NCI-H2227 treated with DMSO at 0.1 percent for 48 hours (cell line): ENCODE measurements around the gene ETS1.

Experiments used
- DNase-seq: peaks from one replicate; lab custom pipeline; 2025; lab: John Stamatoyannopoulos, UW

The ETS1 gene

DNA sequence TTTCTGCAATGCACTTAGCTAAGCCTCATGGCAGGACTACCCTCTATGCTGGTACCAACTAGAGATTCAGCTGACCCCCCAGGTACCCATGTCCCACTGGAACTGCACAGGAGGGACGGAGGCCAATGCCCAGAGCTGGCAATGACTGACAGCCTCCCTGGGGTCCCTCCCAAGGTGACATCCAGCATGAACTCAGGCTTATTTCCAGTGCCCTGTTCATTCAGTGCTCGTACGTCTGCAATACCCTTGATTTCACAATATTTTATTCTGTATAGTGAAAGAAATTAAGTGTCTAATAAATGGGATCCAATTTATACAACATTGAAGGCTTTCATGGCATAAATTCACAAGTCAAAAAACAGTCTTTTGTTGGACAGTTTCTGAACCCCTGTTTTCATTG is 20.2 kb downstream of the ETS1 start:
- no peak for DNase-seq

DNA sequence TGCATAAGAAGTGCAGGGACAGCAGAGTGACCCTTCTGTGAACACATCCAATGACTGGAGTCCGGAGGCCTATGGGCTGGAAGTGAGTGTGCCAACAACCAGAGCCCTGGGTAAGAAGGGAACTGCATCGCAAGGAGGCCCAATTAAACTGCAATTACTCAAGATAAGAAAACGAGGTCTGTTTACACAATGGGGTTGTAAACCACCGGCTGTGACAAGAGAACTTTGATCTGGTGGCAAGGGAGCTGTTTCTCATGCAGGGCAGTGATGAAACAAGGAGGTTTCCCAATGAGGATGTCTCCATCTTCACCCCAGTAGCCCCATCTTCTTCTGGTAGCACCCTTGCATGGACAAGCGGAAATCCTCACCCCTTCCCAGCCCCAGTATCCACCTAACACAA is 21.5 kb downstream of the ETS1 start:
- no peak for DNase-seq

DNA sequence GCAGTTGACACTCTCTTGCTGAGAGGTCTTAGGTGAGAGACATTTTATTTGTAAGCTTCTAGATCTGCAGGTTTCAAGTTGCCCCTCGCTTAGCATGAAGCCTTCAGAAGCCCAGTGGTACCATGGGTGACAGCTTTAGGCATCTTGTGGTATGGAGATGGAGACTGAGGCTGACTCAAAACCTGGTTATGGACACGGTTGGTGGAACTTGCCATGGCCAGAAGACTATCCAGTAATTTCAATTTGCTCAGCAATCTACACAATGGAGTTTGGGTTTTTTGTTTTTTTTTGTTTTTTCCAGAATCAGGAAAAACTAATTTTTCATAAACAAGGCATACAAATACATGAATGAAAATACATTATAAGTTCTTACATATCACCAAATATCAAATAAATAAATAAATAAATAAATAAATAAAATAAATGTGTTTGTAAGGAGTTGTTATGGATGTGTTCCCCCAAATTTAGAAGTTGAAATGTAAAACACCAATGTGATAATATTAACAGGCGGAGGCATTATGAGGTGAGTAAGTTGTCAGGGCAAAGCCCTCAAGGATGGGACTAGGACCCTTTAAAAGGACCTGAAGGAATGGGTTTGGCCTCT is 22.6 kb downstream of the ETS1 start:
- no peak for DNase-seq

DNA sequence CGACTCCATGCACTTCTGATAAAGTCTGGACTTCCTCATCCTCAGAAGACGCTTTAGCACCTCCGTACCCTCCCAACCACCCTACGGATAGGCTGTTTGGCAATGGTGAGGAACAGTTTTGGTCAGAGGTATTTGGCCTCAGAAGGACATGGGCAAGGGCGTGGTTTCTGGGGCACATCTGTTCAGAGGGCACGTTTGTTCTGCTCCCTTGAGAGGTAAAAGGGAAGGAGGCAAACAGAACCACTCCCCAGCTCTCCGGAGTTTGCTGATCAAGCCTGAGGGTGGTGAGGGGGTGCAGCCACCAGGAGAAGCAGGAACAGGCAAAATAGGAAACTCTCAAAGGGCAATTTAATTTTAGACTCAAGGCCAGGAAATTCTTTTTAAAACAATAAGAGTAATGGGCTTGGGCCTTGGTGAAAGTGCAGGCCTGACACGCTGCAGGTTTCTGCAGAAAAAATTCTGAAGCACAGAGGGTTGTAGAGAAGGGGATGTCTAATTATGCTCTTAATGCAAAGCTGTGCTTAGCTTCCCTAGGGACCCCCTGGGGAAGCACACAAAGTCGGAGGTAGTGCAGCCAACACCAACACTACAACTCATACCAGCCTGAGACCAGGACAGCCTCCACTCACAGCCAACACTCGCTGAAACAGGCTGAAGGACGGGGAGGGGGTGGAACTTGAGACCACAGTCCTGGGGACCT is 23.3 kb downstream of the ETS1 start:
- DNase-seq = no peak

DNA sequence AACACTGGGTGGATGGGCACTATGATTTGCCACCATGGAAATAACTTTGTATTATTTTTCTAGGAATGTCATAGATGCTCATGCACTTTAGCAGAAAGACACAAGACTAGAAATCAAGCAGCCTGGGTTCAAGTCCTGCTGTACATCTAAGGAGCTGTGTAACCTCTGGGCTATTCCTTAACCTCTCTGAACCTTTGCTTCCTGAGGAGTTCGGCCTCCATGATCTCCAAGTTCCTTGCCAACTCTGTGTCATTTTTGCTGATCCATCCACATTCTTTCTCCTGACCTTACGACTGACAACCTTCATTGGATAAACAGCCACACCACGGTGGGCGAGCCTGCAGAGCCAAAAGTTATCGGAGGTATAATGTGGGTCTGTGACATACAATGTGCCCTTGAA is 24.1 kb downstream of the ETS1 start:
- DNase-seq = no peak

DNA sequence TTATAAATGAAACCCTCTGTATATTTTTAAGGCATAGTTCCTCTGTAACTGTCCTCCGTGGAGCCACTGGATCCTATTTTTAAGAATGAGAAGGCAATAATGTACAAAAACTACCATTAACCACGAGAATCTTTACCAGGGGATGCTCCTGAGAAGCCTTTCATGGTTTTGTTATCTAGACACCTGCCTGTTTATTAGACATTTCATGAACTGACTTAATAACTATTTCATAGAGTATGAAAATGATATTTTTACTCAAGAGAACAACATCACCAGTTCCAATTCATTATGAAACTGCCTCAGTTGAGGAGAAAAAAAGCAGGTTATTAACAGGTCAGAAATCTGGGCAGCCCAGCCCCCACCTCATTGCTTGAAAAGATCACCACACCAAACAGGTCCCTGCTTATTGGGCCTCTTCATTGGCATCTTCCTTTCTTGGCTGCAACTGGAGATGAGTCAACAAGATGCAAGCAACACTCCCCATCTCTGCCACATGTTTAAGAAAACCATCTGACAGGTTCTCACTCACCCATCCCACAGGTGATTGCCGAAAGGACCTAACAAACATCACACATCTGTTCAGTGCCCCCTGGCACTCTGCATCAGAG is 27.8 kb downstream of the ETS1 start:
- DNase-seq = no peak

DNA sequence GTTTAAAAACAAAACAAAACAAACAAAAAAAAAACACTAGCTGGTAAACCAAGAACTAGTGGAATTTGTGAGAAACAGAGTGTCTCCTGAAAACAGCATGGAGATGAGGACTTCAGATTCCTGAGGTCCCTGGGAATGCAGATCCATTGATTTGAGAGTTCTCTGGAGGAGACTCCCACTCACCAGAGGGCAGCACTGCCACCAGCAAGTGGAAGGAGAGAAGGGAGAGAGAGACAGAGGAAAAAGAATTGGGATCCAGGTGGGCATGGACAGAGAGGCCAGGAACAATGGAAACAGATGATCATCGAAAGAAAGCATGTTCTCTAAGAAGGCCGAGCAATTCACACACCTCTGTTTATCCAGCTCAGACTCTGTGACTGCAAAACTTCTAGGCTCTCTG is 31.8 kb downstream of the ETS1 start:
- no peak for DNase-seq

DNA sequence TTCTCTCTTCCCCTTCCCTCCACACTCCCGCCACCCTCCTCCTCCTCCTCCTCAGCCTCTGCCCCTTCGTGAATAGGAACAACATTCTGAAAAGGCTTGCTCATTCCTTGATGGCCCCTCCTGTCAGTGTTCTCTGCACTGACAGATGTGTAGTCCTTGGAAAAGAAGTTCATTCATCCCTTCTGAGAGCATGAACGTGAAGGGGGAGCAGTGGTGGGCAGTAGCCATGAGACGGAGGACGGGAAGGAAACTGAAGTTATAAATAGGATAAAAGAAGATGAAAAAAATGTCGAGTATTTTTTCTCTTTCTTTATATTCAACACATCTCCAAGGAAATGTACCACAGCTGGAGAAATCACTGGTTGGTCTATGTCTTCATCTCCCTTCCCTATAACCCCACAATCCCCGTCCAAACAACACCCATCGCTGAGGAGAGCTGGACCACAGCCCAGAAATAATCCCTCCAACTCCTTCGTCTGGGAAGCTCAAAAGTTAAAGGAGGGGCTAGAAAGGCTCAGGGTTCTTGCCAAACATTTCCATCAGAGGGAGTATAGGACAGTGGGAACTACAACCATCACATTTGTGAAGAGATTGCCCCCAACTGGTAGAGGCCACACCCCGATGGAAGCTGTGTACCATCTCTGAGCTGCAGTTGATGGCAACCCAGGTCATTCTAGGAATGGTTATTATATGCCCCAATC is 33.5 kb downstream of the ETS1 start:
- no peak for DNase-seq

DNA sequence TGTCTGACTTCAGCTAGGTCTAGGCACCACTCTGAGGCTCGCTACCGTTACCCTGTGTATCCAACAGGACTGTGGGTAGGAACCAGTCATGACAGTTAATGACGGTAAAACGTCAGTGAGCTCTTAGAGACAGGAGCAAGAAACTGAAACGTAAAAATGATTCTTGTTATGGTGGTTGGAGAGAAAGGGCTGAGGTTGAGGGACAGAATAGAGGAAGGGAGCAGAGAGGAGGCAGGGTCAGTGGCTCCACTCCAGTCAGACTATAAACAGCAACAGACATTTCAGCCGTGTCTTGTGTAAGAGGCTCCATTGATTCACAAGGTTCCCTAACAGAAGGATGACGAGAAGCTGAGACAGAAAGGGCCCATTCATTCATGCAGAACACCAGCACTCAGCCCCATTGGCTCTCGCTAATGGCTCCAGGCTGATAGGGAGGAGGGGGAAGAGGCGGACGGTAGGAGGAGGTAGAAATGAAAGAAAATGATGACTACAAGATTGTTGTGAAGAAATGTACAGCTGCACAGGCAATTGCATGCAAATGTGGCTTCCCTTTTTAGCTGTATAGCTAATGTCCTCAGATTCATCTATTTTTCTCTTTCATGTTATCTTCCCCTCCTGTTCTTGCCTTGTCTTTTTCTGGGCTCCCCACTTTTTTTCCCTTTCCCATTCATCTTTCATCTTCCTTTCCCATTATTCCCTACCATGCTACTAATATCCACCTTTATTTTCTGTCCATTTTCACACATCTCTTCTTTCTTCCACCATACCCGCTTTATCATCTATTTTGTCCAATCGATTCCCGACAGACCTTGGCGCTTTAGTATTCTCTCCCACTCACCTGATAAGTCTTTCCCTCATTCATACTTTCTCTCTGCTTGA is 34.3 kb downstream of the ETS1 start:
- DNase-seq = no peak

DNA sequence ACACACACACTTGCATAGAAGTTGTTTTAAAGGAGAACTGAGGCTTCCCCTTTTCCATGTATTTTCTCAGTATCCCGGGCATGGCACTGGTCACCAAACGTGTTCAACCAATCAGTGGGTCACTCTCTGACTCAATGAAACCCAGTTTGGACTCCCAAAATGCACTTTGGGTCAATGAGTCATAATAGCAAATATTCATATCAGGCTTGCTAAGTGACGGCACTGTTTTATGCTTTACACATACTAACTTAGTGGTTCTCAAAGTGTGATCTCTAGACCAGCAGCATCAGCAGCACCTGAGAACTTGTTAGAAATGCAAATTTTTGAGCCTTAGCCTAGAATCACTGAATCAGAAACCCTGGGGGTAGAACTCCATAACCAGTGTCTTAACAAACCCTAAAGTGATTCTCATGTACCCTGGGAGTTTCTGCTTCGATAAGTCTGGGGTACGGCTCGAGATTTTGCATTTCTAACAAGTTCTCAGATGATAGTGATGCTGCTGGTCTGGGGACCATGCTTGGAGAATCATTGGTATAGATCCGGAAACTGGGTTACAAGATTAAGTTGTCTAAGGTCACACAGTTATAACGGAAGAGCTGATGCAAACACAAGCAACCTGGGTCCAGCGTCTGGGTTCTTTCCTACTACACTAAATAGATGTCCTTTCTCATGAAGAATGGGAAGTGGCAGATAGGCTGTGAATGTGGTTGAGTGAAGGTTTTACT is 35.6 kb downstream of the ETS1 start:
- DNase-seq = no peak

DNA sequence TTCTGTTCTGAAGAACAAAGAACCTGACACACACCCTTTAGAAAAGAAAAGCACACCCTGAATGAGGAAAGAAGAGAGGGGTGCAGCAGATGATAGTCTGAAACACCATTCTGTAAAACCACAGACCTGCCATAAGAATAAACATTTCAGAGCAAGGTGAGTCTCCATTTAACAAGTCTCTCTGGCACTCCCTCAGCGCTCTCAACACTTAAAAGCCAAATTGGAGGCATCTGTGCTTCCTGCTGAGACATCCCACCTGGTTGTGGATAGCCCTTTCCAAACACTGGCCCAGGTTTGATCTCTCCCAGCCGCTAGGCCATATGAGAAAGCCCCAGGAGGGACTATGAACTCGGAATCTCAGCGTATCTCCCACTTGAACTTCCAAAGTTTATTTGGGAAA is 36.3 kb downstream of the ETS1 start:
- no peak for DNase-seq

DNA sequence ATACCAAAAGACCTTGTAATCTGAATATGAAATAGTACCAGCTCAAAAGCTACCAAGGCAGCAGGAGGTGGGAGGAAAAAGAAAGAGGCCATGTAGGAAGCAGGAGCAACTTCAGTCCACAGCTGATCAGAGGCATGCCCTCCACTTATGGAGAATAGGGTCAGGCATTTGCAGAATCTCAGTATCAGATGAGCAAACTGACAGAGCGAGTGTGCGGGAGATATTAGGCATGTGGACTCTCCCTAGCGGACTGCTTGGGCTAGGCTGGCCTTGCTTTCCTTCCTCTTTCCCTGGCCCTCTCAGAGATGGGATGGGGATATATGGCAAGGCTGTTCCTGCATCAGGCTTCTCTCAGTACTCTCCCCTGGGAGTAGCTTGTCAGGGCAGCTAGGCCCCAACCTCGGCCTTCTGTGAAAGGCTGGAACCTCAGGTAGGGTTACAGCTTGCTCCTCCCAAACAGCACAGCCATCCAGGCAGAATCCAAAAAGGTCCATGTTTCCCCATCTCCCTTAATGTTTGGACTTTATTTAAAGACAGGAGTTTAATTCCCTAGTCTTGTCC is 37.0 kb downstream of the ETS1 start:
- no peak for DNase-seq

DNA sequence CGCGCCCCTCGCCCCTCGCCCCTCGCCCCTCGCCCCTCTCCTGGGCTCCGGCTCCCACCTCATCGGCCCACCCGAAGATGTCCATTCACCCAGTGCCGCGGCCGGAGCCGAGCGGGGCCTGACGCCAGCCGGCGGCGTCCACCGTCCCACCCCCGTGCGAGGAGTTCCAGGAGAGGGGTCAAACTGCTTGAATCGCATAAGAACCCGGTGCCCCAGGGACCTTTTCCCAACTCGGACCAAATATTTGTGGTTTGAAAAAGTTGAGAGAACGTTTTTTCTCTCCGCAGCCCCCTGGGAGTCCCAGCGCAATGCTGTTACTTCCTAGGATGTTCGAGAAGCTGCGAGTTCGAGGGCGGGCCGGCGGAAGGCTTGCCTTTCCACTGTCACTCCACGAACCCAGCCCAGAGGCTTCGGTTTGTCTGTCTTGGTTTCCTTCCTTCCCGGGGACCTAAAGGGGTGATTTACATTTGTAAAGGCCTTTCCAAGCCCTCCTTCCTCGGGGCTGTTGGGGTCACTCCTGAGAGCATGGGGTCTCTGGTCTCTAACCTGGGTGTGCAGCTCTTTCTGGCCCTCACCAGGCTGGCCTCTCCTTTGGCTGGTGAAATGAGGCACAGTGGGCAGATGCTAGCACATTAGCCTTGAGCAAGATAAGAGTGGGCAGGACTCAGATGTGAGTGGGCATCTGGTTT is 38.0 kb downstream of the ETS1 start:
- no peak for DNase-seq

DNA sequence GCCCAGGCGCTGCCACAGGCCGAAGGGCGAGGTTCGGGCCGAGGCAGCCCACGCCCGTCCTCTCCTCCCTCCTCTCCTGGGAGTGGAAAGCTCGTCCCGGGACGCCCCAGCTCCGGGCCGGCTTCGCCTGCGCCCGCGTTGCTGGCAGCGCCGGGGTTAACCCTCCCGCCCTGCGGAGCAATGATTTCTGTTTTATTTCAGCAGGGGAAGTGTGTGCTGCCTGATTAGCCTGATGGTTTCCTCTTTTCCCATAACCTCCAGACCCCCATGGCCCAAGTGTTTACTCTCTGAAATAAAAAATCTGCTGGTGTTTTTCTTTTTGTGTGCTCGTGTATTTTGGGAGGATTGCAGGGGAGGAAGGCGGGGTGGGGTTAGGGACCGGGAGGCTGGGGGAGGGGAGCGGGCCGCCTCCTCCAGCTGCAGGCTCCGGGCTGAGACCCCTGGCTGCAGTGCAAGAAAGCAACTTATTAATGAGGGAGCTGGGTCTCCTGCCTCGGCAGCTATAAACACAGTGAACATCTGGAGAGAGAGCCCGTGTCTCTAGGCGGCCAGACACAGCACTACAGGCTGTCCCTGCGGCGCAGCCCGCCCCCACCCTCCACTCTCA is 38.6 kb downstream of the ETS1 start:
- DNase-seq = no peak

DNA sequence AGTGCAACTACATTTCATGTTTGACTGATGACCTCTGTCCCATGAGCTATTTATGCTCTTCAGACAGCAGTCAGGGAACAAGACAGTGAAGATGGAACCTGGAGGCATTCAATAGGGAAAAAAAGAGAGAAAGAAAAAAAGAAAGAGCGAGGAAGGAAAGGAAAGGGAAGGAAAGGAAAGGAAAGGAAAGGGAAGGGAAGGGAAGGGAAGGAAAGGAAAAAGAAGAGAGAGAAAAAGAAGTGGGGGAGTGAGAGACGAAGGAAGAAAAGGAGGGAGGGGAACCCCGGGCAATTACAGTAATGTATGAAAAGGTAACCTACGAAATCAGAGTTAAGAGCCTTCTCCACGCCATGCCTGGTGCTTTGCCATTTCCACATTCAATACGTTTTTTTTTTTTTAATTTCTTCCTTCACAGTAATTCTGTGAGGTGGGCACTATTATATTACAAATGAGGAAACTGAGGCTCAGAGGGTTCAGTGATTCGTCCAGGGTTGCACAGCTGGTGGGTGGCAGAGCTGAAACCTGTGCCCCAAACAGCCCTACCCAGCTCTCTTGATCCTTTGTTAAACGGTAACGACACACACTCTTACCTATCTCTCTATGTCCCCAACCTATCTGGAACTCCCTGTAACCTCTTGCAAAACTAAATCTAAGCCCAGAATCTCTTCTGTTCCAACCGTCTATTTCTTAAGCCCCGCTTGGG is 39.3 kb downstream of the ETS1 start:
- no peak for DNase-seq

DNA sequence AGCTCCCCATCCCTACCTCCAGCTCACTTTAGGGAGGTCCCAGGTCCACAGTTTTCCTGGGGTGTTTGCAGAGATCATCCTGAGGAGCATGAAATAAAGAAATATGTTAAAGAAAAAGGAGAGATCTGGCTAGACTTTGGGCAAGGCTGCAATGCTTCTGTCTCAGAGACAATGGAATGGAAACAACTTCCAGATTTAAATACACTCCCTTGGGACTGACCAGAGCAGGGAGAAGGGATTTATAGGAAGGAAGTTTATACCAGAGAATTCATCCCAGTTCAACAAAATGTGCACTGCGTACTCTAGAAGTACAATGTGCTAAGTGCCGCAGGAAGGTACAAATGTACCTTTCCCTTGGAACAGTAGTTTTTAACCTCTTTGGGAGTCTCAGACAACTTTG is 40.4 kb downstream of the ETS1 start:
- no peak for DNase-seq

DNA sequence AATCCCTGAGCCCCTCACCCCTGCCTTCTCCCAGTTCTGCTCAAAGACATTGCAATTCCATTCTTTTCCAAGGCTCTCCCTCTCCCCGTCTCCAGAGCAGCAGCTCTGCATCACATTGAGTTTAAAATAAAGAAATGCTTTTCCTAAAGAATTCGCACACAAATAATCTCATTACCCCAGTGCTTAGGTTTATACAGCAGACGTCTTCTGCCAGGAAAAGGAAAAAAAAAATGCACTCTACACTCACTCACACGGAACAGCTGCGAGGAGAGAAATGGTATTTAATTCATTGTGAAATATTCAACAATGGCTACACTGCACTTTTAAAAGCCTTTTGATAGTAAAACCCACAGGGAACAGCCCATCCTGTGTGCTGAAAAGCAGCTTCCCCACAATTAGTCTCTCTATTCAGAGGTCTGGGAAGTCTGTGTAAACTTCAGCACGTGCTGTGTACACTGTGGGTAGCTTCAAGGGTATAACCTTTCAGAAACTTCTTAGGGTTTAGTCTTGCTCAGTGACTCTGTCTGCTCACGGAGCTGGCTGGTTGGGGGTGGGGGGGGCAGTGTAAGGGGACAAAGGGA is 42.8 kb downstream of the ETS1 start:
- no peak for DNase-seq

DNA sequence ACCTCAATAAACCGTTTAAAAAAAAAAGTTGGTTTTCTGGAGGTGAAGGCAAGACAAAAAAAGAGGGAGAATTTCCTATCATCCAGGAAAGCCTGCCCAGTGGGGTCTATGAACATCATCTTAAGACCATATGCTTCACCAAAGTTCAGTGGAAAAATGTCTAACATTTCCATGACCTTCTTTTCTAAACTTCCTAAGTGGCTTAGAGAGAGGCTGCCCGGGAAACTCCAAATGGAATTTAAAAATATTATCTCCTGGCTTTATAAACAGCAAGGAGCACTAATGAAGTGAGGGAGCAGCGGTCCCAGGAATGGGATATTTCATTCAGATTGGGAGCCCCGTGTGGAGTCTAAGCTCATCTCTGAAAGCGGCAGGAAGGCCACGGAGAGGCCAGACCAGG is 46.9 kb downstream of the ETS1 start:
- no peak for DNase-seq

DNA sequence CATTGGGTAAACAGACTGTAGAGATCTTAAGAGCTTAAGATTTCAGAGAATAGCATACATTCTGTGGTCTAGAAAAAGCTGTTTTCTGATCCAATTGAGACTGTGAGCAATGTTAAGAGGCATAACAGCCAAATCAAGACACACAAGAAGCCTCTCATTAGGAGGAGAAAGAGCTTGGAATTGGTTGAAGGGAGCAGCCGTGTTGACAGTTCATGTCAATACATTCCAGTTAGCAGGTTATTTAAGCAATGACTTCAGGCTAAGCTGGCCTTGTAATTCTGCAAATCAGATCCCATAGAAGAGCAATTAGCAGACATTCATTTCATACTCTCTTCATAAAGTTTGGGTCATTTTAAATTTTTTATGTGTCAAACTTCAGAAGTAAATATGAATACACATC is 50.9 kb downstream of the ETS1 start:
- DNase-seq = no peak
